ENCODE measurements around the gene CD68.
A peak's percentile ranks its signal among the peaks of the same experiment; 100 is the strongest.

Gene CD68

DNA sequence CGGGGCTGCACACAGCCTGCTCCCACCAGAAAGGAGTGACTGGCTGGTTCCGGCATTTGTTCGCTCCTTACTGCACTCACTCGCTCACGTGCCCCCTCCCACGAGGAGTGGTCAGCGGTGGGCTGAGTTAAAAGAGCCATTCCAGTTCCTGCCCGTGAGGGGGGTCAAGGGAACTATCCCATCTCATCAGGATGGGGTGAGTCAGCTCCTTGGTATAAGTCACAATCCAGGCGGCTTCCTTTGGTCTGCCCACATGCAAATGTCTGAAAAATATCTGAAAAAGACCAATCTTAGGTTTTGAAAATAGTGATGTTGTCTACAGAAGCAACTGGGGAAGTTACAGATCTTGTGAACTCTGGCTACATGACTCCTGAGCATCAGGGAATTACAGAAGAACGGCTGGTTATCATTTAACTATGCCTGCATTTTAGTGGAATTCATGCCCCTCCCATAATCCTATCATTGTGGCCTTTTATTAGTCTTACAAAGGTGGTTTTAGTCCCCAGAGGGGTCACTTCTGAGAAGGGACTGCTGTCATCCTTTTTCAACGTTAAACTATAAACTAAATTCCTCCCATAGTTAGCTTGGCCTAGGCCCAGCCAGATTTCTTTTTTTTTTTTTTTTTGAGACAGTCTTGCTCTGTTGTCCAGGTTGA lies 40.4 kb upstream of the CD68 start:
- Histone ChIP-seq H3K4me1 (ENCODE audit: insufficient read depth, low read length) (no peaks in the 10 kb centered on the region), H3K9me3 (ENCODE audit: insufficient read depth, low read length, severe bottlenecking) (peaks cover 12% of the 10 kb centered on the region), H3K36me3 (ENCODE audit: insufficient read depth, low read length) (no peaks in the 10 kb centered on the region), H3K27me3 (ENCODE audit: insufficient read depth, low read length, poor library complexity) (no peaks in the 10 kb centered on the region), H2AFZ (ENCODE audit: low read depth, low read length) (no peak overlapping the region), H4K20me1 (ENCODE audit: insufficient read depth, low read length) (no peaks in the 10 kb centered on the region), H3K79me2 (ENCODE audit: insufficient read depth, low read length) (no peaks in the 10 kb centered on the region), H3K4me2 (ENCODE audit: insufficient read depth, low read length) (no peak overlapping the region), H3K9ac (ENCODE audit: low read depth, low read length) (no peak overlapping the region), H3K27ac (ENCODE audit: low read length) (no peak overlapping the region), H3K4me3 (ENCODE audit: low read depth in 1 of 2, low read length in 2 of 2) (no peak overlapping the region)
- DNase-seq (no peak), ATAC-seq (ENCODE audit: insufficient read depth, low read depth) (no peak)
- no peak for TF ChIP-seq EZH2 (IDR thresholded peaks at IDR 0.05; ENCODE audit: borderline replicate concordance, low read depth, low read length, severe bottlenecking)
- TF ChIP-seq, protein P1, sequence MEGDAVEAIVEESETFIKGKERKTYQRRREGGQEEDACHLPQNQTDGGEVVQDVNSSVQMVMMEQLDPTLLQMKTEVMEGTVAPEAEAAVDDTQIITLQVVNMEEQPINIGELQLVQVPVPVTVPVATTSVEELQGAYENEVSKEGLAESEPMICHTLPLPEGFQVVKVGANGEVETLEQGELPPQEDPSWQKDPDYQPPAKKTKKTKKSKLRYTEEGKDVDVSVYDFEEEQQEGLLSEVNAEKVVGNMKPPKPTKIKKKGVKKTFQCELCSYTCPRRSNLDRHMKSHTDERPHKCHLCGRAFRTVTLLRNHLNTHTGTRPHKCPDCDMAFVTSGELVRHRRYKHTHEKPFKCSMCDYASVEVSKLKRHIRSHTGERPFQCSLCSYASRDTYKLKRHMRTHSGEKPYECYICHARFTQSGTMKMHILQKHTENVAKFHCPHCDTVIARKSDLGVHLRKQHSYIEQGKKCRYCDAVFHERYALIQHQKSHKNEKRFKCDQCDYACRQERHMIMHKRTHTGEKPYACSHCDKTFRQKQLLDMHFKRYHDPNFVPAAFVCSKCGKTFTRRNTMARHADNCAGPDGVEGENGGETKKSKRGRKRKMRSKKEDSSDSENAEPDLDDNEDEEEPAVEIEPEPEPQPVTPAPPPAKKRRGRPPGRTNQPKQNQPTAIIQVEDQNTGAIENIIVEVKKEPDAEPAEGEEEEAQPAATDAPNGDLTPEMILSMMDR (IDR thresholded peaks at IDR 0.05; ENCODE audit: borderline replicate concordance, extremely low read depth, low read length, poor library complexity, severe bottlenecking): no peak

DNA sequence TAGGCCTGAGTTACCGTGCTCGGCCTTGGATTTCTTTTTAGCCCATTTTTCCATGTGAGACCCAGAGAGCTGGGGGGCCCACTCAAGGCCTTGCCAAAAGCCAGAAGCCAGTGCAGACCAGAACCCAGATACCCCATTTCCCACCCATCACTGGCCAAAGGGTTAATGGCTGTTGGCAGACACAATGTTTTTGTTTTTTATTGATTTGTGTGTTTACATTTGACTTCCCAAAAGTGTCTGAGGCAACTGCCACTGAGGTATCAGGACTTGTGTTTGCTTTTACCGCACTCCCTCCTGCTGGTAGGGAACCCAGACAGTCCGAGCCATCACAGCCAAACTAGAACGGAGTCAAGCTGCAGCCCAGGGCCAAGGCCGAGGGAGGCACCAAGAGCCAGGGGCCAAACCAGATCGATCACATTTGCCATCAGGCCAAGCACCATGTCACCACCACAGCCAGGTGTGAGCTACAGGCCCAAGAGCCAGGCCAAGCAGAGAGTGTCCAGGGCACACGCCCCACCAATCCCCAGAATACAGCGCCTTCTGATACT lies 38.3 kb upstream of the CD68 start:
- Histone ChIP-seq H3K9me3 (ENCODE audit: insufficient read depth, low read length, severe bottlenecking) (peaks cover 12% of the 10 kb centered on the region), H3K4me2 (ENCODE audit: insufficient read depth, low read length) (no peak overlapping the region), H3K27ac (ENCODE audit: low read length) (no peak overlapping the region), H3K4me3 (ENCODE audit: low read depth in 1 of 2, low read length in 2 of 2) (no peak overlapping the region), H3K79me2 (ENCODE audit: insufficient read depth, low read length) (no peaks in the 10 kb centered on the region), H4K20me1 (ENCODE audit: insufficient read depth, low read length) (no peaks in the 10 kb centered on the region), H3K4me1 (ENCODE audit: insufficient read depth, low read length) (no peaks in the 10 kb centered on the region), H3K36me3 (ENCODE audit: insufficient read depth, low read length) (no peaks in the 10 kb centered on the region), H2AFZ (ENCODE audit: low read depth, low read length) (no peak overlapping the region), H3K9ac (ENCODE audit: low read depth, low read length) (no peak overlapping the region), H3K27me3 (ENCODE audit: insufficient read depth, low read length, poor library complexity) (no peaks in the 10 kb centered on the region)
- DNase-seq: no peak
- no peak for ATAC-seq (ENCODE audit: insufficient read depth, low read depth)
- TF ChIP-seq, protein P1 (IDR thresholded peaks at IDR 0.05; ENCODE audit: borderline replicate concordance, extremely low read depth, low read length, poor library complexity, severe bottlenecking): no peak
- no peak for TF ChIP-seq EZH2 (IDR thresholded peaks at IDR 0.05; ENCODE audit: borderline replicate concordance, low read depth, low read length, severe bottlenecking)

DNA sequence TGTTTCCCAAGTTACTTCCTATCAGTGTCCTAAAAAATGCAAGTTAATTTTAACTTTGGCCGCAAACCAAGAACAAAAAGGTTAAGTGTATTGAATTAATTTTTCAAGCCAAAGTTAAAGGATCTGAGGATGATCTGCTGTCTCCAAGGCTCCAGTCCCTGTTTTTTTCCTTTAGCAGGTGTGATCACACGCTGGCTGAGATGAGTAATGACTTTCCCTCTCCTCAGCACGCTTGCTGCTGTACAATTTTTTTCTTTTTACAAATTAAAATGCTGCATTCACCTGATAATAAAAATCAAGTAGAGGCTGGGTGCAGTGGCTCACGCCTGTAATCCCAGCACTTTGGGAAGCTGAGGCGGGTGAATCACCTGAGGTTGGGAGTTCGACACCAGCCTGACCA lies 34.5 kb upstream of the CD68 start:
- ATAC-seq (ENCODE audit: insufficient read depth, low read depth): no peak
- H3K36me3 ChIP-seq (ENCODE audit: insufficient read depth, low read length): no peaks in the 10 kb centered on the region
- H3K9me3 ChIP-seq (ENCODE audit: insufficient read depth, low read length, severe bottlenecking): no peaks in the 10 kb centered on the region

DNA sequence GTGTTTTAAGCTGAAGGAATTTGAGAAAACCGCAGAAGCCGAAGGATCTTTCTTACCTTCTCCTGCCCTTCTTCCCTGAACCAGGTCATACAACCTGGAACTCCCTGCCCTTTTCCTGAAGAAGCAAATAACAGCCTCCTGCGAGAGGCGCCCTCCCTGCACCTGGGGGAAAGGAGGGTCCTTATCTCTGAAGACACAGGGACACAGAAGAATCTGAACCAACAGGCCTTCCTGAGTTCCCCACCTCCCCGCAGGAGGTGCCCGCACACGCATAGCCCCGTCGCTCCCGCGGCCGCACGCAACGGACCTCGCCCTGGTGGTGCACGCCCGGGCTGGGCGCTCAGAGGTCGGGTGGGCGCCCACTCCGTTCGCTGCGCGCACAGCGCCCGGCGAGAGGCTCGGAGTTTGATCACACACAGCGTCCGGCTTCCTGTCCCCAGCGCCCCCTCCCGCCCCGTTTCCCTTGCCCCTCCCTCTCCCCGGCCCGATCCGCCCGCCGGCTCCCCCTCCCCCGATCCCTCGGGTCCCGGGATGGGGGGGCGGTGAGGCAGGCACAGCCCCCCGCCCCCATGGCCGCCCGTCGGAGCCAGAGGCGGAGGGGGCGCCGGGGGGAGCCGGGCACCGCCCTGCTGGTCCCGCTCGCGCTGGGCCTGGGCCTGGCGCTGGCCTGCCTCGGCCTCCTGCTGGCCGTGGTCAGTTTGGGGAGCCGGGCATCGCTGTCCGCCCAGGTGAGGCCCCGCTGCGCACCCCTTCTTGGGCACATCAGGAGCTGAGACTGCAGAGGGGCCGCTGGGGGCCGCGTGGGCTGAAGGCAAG lies 30.6 kb upstream of the CD68 start, which contains the start of gene TNFSF12:
Gene TNFSF12, plus strand, starts transcription at position 474 of the 816 bp plus-strand sequence. Its CDS starts 96 bp downstream, at position 570.
- peak within 1 kb of the TSS; percentile 60 for H3K9ac ChIP-seq (ENCODE audit: low read depth, low read length)
- H3K4me3 ChIP-seq (ENCODE audit: low read depth in 1 of 2, low read length in 2 of 2): peak within 1 kb of the TSS; percentile 16 to 61; a peak in 3 of 4 replicates
- DNase-seq: peak; percentile 54
- peak within 1 kb of the TSS; percentile 73 for H3K4me2 ChIP-seq (ENCODE audit: insufficient read depth, low read length)
- no peaks in the 10 kb centered on the region for H3K79me2 ChIP-seq (ENCODE audit: insufficient read depth, low read length)
- H4K20me1 ChIP-seq (ENCODE audit: insufficient read depth, low read length): no peaks in the 10 kb centered on the region
- peak within 1 kb of the TSS; percentile 78 for H2AFZ ChIP-seq (ENCODE audit: low read depth, low read length)
- H3K4me1 ChIP-seq (ENCODE audit: insufficient read depth, low read length): peaks cover 49% of the 10 kb centered on the region
- no peaks in the 10 kb centered on the region for H3K9me3 ChIP-seq (ENCODE audit: insufficient read depth, low read length, severe bottlenecking)
- peak; percentile 31; the same call in 2 of the 3 replicates for ATAC-seq (ENCODE audit: insufficient read depth, low read depth)
- H3K27me3 ChIP-seq (ENCODE audit: insufficient read depth, low read length, poor library complexity): peaks cover 5% of the 10 kb centered on the region
- H3K27ac ChIP-seq (ENCODE audit: low read length): peak within 1 kb of the TSS; percentile 51
- no peaks in the 10 kb centered on the region for H3K36me3 ChIP-seq (ENCODE audit: insufficient read depth, low read length)
- TF ChIP-seq, protein P1 (IDR thresholded peaks at IDR 0.05; ENCODE audit: borderline replicate concordance, extremely low read depth, low read length, poor library complexity, severe bottlenecking): no peak
- no peak for TF ChIP-seq EZH2 (IDR thresholded peaks at IDR 0.05; ENCODE audit: borderline replicate concordance, low read depth, low read length, severe bottlenecking)

More for the DNA sequence above, 34.5 kb upstream of the CD68 start:
- Histone ChIP-seq H3K4me2 (ENCODE audit: insufficient read depth, low read length) (no peak overlapping the region), H3K27me3 (ENCODE audit: insufficient read depth, low read length, poor library complexity) (peaks cover 5% of the 10 kb centered on the region), H3K4me3 (ENCODE audit: low read depth in 1 of 2, low read length in 2 of 2) (no peak overlapping the region), H3K4me1 (ENCODE audit: insufficient read depth, low read length) (peaks cover 17% of the 10 kb centered on the region), H2AFZ (ENCODE audit: low read depth, low read length) (no peak overlapping the region), H4K20me1 (ENCODE audit: insufficient read depth, low read length) (no peaks in the 10 kb centered on the region), H3K9ac (ENCODE audit: low read depth, low read length) (no peak overlapping the region), H3K79me2 (ENCODE audit: insufficient read depth, low read length) (no peaks in the 10 kb centered on the region), H3K27ac (ENCODE audit: low read length) (no peak overlapping the region)
- DNase-seq: no peak
- TF ChIP-seq EZH2 (IDR thresholded peaks at IDR 0.05; ENCODE audit: borderline replicate concordance, low read depth, low read length, severe bottlenecking): no peak
